Neural cell (in vitro differentiated cells): ENCODE data around the gene KLC1.

ENCODE experiments used
- CTCF ChIP-seq: fragments of 450-650 bp; IDR thresholded peaks from 2 replicates; pipeline ENCODE4 v1.5.1; 2014; ENCODE audit warnings: antibody characterized with exemption, mild to moderate bottlenecking, moderate library complexity; ENCODE audit not compliant: poor library complexity, severe bottlenecking
- EP300 ChIP-seq: fragments of 450-650 bp; conservative IDR thresholded peaks from 2 replicates; pipeline ENCODE4 v1.6.1; 2014; ENCODE audit warnings: antibody characterized with exemption, mild to moderate bottlenecking, moderate library complexity; ENCODE audit not compliant: poor library complexity, severe bottlenecking
- EZH2 ChIP-seq: fragments of 200-600, 300-800 bp; shearing (Covaris generic), sonication (generic); IDR thresholded peaks from 2 replicates; pipeline ENCODE4 v1.6.1; 2014; ENCODE audit warnings: antibody characterized with exemption, low read length, borderline replicate concordance, mild to moderate bottlenecking; ENCODE audit not compliant: insufficient read depth, poor library complexity, severe bottlenecking
- MXI1 ChIP-seq: fragments of 450-650 bp; conservative IDR thresholded peaks from 2 replicates; pipeline ENCODE4 v1.6.1; 2014; ENCODE audit warnings: antibody characterized with exemption, mild to moderate bottlenecking; ENCODE audit not compliant: poor library complexity, severe bottlenecking
- RAD21 ChIP-seq: fragments of 450-650 bp; conservative IDR thresholded peaks from 2 replicates; pipeline ENCODE4 v1.6.1; 2014; ENCODE audit warnings: antibody characterized with exemption, mild to moderate bottlenecking, moderate library complexity

- TF ChIP-seq CTCF (no peak), MXI1 (no peak), EZH2 (no peak), EP300 (no peak), RAD21 (no peak)
Measured at GRCh38 chr14:103697206-103697602, 68.2 kb downstream of the KLC1 start.
